Measurements from ENCODE around the gene ERC1. TPM values are rescaled to one million over a fixed set of nuclear protein-coding genes. Genes with fewer than 3 reads are reported as not detected.

The ERC1 gene
- total and polyA plus RNA-seq, 8 donors, result 34.9 to 64.9 (median 40.8) TPM

DNA sequence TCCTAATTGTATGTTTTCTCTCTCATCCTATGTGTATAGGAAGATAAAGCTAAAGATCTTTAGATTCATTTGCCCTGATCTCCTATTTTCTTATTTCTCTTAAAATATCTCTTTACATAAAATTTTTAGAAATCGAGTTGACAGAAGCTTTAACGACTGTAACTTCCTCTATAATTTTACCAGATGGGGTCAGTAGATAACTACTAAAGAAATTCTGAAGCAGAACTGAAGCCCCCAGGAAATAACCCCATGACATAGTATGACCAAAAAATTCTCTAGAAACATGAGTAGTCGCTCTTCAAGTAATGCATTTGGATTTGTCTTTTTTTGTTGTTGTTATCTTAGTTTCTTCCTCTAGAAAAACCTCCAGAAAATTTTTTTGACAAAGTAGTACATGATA is 288.0 kb downstream of the ERC1 start:
- Histone ChIP-seq H3K4me3 (no peak overlapping the region), H3K9me3 (no peaks in the 10 kb centered on the region), H3K27me3 (no peaks in the 10 kb centered on the region), H3K4me1 (peaks cover 0 to 6% of the 10 kb centered on the region in 2 donors), H3K36me3 (no peaks in the 10 kb centered on the region), H3K27ac (no peak overlapping the region)
- TF ChIP-seq, protein P1, sequence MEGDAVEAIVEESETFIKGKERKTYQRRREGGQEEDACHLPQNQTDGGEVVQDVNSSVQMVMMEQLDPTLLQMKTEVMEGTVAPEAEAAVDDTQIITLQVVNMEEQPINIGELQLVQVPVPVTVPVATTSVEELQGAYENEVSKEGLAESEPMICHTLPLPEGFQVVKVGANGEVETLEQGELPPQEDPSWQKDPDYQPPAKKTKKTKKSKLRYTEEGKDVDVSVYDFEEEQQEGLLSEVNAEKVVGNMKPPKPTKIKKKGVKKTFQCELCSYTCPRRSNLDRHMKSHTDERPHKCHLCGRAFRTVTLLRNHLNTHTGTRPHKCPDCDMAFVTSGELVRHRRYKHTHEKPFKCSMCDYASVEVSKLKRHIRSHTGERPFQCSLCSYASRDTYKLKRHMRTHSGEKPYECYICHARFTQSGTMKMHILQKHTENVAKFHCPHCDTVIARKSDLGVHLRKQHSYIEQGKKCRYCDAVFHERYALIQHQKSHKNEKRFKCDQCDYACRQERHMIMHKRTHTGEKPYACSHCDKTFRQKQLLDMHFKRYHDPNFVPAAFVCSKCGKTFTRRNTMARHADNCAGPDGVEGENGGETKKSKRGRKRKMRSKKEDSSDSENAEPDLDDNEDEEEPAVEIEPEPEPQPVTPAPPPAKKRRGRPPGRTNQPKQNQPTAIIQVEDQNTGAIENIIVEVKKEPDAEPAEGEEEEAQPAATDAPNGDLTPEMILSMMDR (IDR thresholded peaks at IDR 0.05), result no peak
- intact Hi-C loops (cut with DNase I), result no loop called here
- no peak for DNase-seq
- ATAC-seq, result no peak

DNA sequence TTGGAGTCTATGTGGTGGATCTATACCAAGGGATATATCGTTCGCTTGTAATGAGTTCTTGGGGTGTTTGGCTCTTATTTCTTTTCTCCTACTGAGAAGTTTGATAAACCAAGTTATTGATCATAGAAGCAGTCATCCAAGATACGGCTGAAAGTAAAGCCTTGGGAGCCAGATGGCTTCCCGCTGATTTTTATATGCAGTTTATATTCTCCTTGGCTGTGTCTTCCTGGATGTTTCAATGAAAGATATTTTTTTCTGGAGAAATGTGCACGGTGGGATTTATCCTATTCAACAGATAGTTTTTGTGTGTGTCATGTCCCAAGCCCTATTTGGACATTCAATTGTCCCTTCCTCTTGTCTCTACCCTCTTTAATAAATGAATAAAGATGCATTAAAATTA is 289.0 kb downstream of the ERC1 start:
- DNase-seq, result no peak
- no peaks in the 10 kb centered on the region for H3K36me3 ChIP-seq
- H3K9me3 ChIP-seq, result no peaks in the 10 kb centered on the region
- intact Hi-C loops (cut with DNase I), result no loop called here
- H3K27ac ChIP-seq, result no peak overlapping the region
- H3K27me3 ChIP-seq, result no peaks in the 10 kb centered on the region
- TF ChIP-seq, protein P1 (IDR thresholded peaks at IDR 0.05), result no peak
- no peak overlapping the region for H3K4me3 ChIP-seq
- ATAC-seq, result no peak
- H3K4me1 ChIP-seq, result peaks cover 0 to 6% of the 10 kb centered on the region in 2 donors

DNA sequence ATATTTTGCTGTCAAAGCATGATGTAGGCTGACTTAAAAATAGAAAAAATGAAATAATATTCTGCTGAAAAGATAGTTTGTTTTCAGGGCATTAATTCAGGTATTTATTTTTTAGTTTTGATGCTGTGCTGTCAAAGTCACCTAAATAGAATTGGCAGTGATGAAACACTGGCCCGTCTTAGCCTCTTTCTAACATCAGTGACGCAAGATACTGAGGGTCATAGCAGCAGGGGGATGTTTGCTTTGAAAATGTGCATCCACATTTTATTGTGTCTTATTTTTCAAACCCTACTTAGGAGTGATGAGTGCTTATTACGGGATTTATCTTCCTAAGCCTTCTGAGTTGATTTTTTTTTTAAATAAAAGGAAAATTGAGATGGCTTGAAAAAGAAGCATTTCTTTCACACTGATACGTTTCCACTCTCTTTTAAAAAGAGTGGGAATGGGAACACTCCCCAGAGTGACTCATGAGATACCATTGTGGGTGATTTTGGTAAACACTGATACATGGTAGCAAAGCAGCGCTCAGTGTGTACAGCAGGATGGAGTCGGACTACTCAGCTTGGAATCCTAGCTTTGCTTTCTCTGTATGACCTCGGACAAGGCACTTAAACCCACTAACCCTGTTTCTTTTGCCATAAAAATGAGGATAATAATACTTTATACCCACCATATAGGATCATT is 290.8 kb downstream of the ERC1 start:
- H3K36me3 ChIP-seq, result no peaks in the 10 kb centered on the region
- no peaks in the 10 kb centered on the region for H3K27me3 ChIP-seq
- DNase-seq (no peak), ATAC-seq (peak; percentile 68)
- H3K9me3 ChIP-seq, result no peaks in the 10 kb centered on the region
- H3K4me3 ChIP-seq, result no peak overlapping the region
- H3K27ac ChIP-seq, result peak overlapping the region in 1 of 2 donors; percentile 65
- peaks cover 0 to 6% of the 10 kb centered on the region in 2 donors for H3K4me1 ChIP-seq
- intact Hi-C loops (cut with DNase I), result no loop called here
- TF ChIP-seq, protein P1 (IDR thresholded peaks at IDR 0.05), result no peak

DNA sequence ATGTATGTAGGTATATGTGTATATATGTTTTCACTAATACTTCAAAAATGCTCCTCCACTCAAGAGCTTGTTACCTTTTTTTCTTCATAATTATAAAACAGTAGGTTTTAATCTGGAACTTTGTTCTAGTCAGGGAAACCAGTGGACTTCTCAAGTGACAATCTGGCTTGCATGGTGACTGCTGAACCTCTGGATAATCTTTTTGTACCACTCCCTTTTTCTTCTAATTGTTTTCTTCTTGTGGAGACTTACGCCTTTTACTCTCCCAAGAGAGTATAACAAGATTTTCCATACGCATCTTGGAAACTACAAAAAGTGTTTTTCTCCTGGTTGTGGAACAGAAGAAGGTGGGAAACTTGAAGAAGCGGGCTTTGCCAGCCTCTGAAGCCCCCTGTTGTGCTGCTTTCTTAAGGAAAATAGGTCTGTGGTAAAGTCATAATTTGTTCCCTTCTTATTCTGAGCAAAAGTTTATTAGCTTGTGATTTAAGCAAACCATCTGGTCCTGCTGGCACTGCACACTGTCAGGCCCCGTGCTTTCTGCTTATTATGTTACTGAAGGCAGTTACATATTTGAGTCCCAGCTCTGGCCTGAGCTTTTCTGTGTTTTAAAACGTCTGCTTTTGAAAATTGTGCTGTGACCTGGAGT is 291.8 kb downstream of the ERC1 start:
- TF ChIP-seq, protein P1 (IDR thresholded peaks at IDR 0.05), result no peak
- peaks cover 0 to 6% of the 10 kb centered on the region in 2 donors for H3K4me1 ChIP-seq
- peak; percentile 73 for ATAC-seq
- H3K36me3 ChIP-seq, result no peaks in the 10 kb centered on the region
- no peak overlapping the region for H3K4me3 ChIP-seq
- peak overlapping the region; percentile 16 to 65 for H3K27ac ChIP-seq
- DNase-seq, result peak in 3 of 4 donors; percentile 47 to 86 (median 82)
- no peaks in the 10 kb centered on the region for H3K9me3 ChIP-seq
- no peaks in the 10 kb centered on the region for H3K27me3 ChIP-seq
- intact Hi-C loops (cut with DNase I), result no loop called here

DNA sequence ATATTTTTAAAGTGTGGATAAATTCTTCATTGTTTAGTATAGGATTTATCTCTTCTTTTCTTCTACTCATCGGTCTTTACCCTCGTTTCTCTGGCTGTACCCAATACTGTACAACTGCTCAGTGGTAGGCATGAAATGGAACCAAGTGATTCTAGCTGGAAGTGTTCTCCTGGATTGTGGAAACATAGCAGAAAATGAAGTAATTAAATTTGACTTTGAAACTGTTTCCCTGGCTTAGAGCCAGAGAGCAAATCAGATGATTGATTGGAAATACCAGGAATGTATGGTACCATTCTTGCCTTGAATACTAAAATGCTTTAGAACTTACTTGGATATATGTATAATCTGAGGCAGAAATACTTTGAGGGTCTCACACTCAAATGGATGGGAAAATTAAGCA is 292.3 kb downstream of the ERC1 start:
- no peak for ATAC-seq

More for the DNA sequence above, 292.3 kb downstream of the ERC1 start:
- H3K9me3 ChIP-seq, result no peaks in the 10 kb centered on the region
- DNase-seq, result peak in 1 of 4 donors; percentile 35
- peaks cover 0 to 6% of the 10 kb centered on the region in 2 donors for H3K4me1 ChIP-seq
- intact Hi-C loops (cut with DNase I), result no loop called here
- H3K36me3 ChIP-seq, result no peaks in the 10 kb centered on the region
- TF ChIP-seq, protein P1 (IDR thresholded peaks at IDR 0.05), result no peak
- no peak overlapping the region for H3K4me3 ChIP-seq
- H3K27ac ChIP-seq, result peak overlapping the region; percentile 16 to 65
- H3K27me3 ChIP-seq, result no peaks in the 10 kb centered on the region
